HTERT RPE-1 (cell line): ENCODE data around the gene UBE4A.

ENCODE experiments used
- in situ Hi-C: fragments of 300-500 bp; cut with MboI; formaldehyde crosslinking; loops from 4 replicates; pipeline ENCODE4 v1.14.3; 2020; ENCODE audit warnings: low sequenced_read_pairs

UBE4A gene, protein sequence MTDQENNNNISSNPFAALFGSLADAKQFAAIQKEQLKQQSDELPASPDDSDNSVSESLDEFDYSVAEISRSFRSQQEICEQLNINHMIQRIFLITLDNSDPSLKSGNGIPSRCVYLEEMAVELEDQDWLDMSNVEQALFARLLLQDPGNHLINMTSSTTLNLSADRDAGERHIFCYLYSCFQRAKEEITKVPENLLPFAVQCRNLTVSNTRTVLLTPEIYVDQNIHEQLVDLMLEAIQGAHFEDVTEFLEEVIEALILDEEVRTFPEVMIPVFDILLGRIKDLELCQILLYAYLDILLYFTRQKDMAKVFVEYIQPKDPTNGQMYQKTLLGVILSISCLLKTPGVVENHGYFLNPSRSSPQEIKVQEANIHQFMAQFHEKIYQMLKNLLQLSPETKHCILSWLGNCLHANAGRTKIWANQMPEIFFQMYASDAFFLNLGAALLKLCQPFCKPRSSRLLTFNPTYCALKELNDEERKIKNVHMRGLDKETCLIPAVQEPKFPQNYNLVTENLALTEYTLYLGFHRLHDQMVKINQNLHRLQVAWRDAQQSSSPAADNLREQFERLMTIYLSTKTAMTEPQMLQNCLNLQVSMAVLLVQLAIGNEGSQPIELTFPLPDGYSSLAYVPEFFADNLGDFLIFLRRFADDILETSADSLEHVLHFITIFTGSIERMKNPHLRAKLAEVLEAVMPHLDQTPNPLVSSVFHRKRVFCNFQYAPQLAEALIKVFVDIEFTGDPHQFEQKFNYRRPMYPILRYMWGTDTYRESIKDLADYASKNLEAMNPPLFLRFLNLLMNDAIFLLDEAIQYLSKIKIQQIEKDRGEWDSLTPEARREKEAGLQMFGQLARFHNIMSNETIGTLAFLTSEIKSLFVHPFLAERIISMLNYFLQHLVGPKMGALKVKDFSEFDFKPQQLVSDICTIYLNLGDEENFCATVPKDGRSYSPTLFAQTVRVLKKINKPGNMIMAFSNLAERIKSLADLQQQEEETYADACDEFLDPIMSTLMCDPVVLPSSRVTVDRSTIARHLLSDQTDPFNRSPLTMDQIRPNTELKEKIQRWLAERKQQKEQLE

DNA sequence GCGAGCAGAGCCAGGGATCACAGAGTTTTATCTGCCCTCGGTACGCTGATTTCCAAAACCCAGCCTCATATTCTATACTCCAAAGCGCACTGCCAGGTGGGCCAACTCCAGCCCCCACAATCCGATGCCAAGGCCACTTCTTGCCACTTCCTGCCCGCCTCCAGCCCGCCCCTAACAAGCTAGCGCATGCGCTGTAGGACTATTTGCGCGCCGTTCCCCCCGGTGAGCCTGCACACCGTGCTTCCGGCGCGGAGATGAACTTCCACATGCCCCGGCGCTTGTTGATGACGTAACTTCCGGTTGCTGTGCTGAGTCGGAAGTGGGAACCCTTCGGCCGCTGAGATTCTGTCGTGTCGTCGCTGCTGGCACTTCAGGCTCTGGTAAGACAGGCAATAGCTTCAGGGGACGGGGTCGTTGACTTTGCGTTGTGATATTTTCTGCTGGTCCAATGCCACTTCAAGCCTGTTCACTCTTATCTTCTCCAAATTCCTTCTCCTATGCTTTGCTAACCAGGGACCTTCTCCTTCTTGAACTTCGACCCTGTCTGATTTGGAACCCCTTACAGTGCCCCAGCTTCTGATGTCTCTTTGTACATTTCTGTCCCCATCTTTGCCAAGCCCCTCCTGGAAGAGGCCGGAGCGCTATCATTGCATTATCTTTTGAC is at the start of gene UBE4A:
TSS of gene UBE4A (plus strand) at position 306 of the 664 bp plus-strand sequence. CDS start 5,481 bp downstream, outside the sequence.
- in situ Hi-C loops: no loop called here

- in situ Hi-C loops: no loop called here
These were observed 49.1 kb upstream of the UBE4A start for GRCh38 chr11:118310271-118310670.

GRCh38 chr11:118310781-118311485 is 48.5 kb upstream of the UBE4A start:
- in situ Hi-C loops: no loop called here

GRCh38 chr11:118311518-118311917 is 47.9 kb upstream of the UBE4A start:
- in situ Hi-C loops: no loop called here

GRCh38 chr11:118312328-118312727 is 47.1 kb upstream of the UBE4A start:
- in situ Hi-C loops: no loop called here

GRCh38 chr11:118313242-118313641 is 46.2 kb upstream of the UBE4A start:
- in situ Hi-C loops: no loop called here

DNA sequence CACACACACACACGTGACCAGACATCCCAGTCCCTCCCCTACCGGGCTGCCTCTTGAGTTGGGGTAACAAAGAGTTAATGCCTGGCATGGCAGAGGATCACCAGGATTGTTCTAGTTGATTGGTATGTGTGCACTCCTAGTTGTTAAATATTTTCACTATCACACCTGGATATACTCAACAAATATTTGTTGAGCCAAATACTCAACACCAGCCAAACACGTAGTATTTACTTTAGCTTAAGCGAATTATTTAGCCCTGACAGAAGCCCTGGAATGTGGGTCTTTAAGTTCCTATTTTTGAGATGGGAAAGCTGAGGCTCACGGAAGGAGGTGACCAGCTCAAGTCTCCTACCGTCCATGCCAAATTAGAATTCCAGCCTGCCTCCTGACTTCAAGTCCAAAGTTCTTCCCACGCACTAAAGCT is 44.4 kb upstream of the UBE4A start:
- in situ Hi-C loops: no loop called here

DNA sequence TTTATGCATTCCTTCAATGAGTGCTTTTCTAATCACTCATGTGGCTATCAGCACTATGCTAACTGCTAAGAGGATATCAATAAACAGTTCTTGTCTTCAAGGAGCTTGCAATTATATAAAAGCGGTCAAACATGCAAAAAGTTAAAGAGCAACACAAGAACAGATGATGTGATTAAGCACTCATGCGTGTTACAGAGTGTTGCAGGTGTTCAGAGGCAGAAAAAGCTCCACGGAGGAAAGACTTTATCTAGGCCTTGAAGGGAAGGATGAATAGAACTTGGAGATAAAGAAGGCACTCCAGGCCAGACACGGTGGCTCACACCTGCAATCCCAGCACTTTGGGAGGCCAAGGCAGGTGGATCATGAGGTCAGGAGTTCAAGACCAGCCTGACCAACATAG is 41.3 kb upstream of the UBE4A start:
- in situ Hi-C loops: no loop called here

DNA sequence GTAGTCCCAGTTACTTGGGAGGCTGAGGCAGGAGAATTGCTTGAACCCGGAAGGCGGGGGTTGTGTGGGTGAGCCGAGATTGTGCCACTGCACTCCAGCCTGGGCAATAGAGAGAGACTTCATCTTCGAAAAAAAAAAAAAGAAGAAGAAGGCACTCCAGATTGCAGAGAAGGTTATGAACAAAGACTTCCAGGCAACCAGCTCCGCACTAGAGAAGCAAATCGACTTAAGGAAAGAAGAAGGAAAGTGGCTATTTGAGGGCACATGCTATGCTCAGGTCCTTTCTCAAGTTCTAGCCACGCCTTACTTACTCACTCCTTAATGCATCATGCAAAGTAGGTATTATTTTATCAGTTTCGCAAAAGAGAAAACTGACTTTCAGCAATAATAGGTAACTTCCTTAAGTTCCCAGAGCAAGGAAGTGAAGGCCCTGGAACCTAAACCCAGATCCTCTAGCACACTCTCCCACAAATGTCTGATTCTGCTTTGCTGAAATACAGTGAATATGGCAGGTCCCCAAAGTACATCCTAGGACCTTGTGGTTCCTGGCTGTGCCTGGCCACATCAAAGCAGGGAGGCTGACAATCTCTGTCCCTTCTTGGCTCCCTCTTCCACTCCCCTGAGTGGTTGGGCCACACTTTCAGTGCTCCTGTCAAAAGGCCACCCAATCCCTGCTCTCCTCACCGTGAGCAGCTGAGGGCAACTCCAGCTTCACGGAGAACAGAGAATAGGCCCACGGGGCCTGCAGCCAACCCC is 40.6 kb upstream of the UBE4A start:
- in situ Hi-C loops: no loop called here

GRCh38 chr11:118319337-118319707 is 40.1 kb upstream of the UBE4A start:
- in situ Hi-C loops: no loop called here

- in situ Hi-C loops: no loop called here
These were observed 38.9 kb upstream of the UBE4A start for GRCh38 chr11:118320515-118320914.

GRCh38 chr11:118321386-118322082 is 37.9 kb upstream of the UBE4A start:
- in situ Hi-C loops: no loop called here

- in situ Hi-C loops: no loop called here
These were observed 36.7 kb upstream of the UBE4A start for GRCh38 chr11:118322721-118323120.

DNA sequence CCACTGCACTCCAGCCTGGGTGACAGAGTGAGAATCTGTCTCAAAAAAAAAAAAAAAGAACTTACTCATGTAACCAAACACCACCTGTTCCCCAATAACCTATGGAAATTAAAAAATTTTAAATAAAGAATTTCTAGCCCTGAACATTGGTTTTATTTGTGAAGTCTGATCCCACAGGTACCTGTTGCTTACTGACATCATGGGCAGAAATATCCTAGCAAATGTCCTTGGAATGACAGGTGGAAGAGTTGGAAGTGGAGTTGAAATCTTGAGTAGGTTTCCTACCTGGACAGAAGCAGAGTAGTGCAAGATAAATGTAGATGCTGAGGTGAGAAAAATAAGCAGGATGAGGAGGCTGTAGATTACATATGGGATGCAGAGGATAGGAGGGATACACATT is 34.1 kb upstream of the UBE4A start:
- in situ Hi-C loops: no loop called here

GRCh38 chr11:118328745-118329144 is 30.7 kb upstream of the UBE4A start:
- in situ Hi-C loops: no loop called here

DNA sequence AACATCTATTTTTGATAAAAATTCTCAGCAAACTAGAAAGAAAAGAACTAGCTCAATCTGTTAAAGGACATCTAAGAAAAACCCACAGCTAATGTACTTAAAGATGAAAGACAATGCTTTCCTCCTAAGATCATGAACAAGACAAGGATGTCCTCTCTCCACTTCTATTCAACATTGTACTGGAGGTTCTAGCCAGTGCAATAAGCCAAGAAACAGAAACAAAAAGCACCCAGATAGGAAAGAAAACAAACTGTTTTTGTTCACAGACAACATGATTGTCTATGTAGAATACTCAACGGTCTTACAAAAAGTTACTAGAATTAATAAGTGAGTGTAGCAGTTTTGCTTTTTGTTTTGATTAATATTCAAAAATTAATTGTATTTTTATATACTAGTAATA is 24.7 kb upstream of the UBE4A start:
- in situ Hi-C loops: no loop called here

GRCh38 chr11:118338637-118339061 is 20.8 kb upstream of the UBE4A start:
- in situ Hi-C loops: no loop called here

DNA sequence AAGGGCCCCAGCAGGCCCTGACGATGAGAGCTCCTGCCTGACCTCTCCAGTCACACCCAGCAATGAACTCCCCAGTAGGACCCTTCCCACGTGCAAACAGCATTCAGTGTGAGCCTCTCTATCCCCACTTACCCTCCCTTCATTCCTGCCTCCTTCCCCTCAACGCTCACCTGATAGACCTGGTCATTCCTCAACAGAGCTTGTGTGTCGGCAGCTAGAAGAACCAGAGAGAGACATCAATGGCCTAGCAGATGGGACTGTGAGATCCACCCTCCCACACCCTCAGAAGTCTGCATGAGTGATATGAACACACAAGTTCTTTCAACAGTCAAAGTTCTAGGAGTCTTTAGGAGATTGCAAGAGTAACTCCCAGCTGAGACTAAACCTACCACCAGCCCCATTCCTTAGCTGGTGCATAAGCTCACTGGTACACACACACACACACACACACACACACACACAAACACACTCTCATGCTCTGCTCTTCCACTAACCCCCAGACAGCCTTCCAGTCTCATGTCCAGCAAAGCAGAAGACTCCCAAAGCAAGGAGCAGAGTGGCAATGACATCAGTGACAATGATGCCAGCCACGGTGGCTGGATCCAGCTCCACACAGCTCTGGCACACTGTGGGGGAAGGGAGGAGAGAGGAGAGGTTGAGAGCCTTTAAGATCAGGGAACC is 20.0 kb upstream of the UBE4A start:
- in situ Hi-C loops: no loop called here
